HepG2 (cell line): ENCODE data around the gene NRBF2. TPM values are rescaled to one million over a fixed set of nuclear protein-coding genes. Genes with fewer than 3 reads are reported as not detected.

ENCODE experiments used
- ATAC-seq: fragments of 200-7000 bp; cut with Tn5 transposase; 3 replicates; pipeline ENCODE4 v1.9.1; 2020; ENCODE audit warnings: mild to moderate bottlenecking, moderate library complexity
- BruUV-seq: library from RNA; stranded (reverse); fragments of 400-500 nt; replicated peaks from 2 replicates; lab custom pipeline; 2021; lab: Mats Ljungman, UMichigan
- CTCF ChIA-PET: fragments of 300-600 bp; formaldehyde crosslinking; extraction: SDS; loops from one replicate; lab custom pipeline; 2021; ENCODE audit warnings: low total read pairs, inconsistent platforms, low intra/inter-chr PET ratio; lab: Yijun Ruan, JAX
- POLR2A ChIA-PET: fragments of 350-600 bp; sonication (Branson Sonifier 250); formaldehyde crosslinking; loops from one replicate; lab custom pipeline; 2020; ENCODE audit warnings: antibody characterized with exemption, inconsistent platforms; lab: Yijun Ruan, JAX
- DNase-seq: peaks from one replicate; pipeline ENCODE4 v3.0.0-alpha.2; 2015; ENCODE audit warnings: low spot score
- FAIRE-seq: peaks from 3 replicates; lab custom pipeline; 2011; peaks lifted over from hg19 to GRCh38; lab: Jason Lieb, UNC
- H2AFZ ChIP-seq: one replicate; pipeline ENCODE4 v1.6.1; 2011; ENCODE audit warnings: low read length, inconsistent platforms
- H3K27ac ChIP-seq: fragments of 300-600 bp; 3 replicates; pipeline ENCODE4 v1.8.0; 2011; ENCODE audit warnings: mixed run types, mild to moderate bottlenecking, mixed read lengths, low read length, inconsistent platforms; ENCODE audit not compliant: insufficient read depth; ENCODE audit errors: extremely low read length
- H3K27me3 ChIP-seq, 2 experiments: fragments of 200-600 bp in 1 of 2; 2 replicates in 1 of 2; 3 replicates in 1 of 2; pipeline versions ENCODE4 v1.6.0 to v1.8.0; 2011; ENCODE audit warnings: low read length in 2 of 2, mild to moderate bottlenecking in 2 of 2, moderate library complexity in 2 of 2, inconsistent platforms in 1 of 2; ENCODE audit not compliant: insufficient read depth in 2 of 2, control insufficient read depth in 1 of 2
- H3K36me3 ChIP-seq, 2 experiments: fragments of 200-600 bp in 1 of 2; replicated peaks in 1 of 2; 2 replicates in 1 of 2; 3 replicates in 1 of 2; pipeline versions ENCODE4 v1.5.1 to v1.8.0; 2011; ENCODE audit warnings: low read length in 2 of 2, inconsistent platforms in 1 of 2; ENCODE audit not compliant: insufficient read depth in 2 of 2, control insufficient read depth in 1 of 2
- H3K4me1 ChIP-seq: 2 replicates; pipeline ENCODE4 v1.5.1; 2012; ENCODE audit warnings: low read length, inconsistent platforms; ENCODE audit not compliant: insufficient read depth
- H3K4me2 ChIP-seq: 2 replicates; pipeline ENCODE4 v1.6.0; 2011; ENCODE audit warnings: low read depth, low read length, inconsistent platforms
- H3K4me3 ChIP-seq, 3 experiments: fragments of 200-600 bp in 1 of 3; sonication (generic), shearing (Covaris generic) in 1 of 3; replicated peaks in 1 of 3; 2 replicates each; pipeline ENCODE4 v1.5.1; 2011 to 2016; ENCODE audit warnings: low read length in 3 of 3, inconsistent platforms in 2 of 3, low read depth in 2 of 3, mild to moderate bottlenecking in 2 of 3, control low read depth in 1 of 3, mixed read lengths in 1 of 3; ENCODE audit not compliant: insufficient read depth in 1 of 3
- H3K79me2 ChIP-seq: one replicate; pipeline ENCODE4 v1.6.1; 2011; ENCODE audit warnings: low read length, inconsistent platforms; ENCODE audit not compliant: insufficient read depth
- H3K9ac ChIP-seq: 2 replicates; pipeline ENCODE4 v1.6.0; 2011; ENCODE audit warnings: mild to moderate bottlenecking, low read depth, low read length, inconsistent platforms; ENCODE audit not compliant: insufficient read depth
- H3K9me3 ChIP-seq: 2 replicates; pipeline ENCODE4 v1.5.1; 2012; ENCODE audit warnings: mild to moderate bottlenecking, low read length
- H4K20me1 ChIP-seq: 2 replicates; pipeline ENCODE4 v1.6.0; 2011; ENCODE audit warnings: inconsistent platforms, mild to moderate bottlenecking, low read length, moderate library complexity; ENCODE audit not compliant: insufficient read depth
- BRD4 ChIP-seq: sonication (generic); formaldehyde crosslinking; IDR thresholded peaks from 2 replicates; pipeline ENCODE4 v1.4.0; 2020; ENCODE audit warnings: missing genetic modification reagents
- CREM ChIP-seq, 2 experiments: sonication (generic) in 1 of 2; formaldehyde crosslinking in 1 of 2; IDR thresholded peaks; 2 replicates each; pipeline versions ENCODE4 v1.4.0 to v1.6.1; 2016 to 2020; ENCODE audit warnings: antibody characterized with exemption in 1 of 2, mild to moderate bottlenecking in 1 of 2, missing genetic modification reagents in 1 of 2
- ERF ChIP-seq: IDR thresholded peaks from 2 replicates; pipeline ENCODE4 v1.6.1; 2018; ENCODE audit warnings: missing biosample characterization, missing genetic modification reagents
- FOXP1 ChIP-seq, 2 experiments: fragments of 450-650 bp in 1 of 2; IDR thresholded peaks; 2 replicates each; pipeline ENCODE4 v1.6.1; 2017 to 2018; ENCODE audit warnings: antibody characterized with exemption in 1 of 2
- GATAD2A ChIP-seq: IDR thresholded peaks from 2 replicates; pipeline ENCODE4 v1.6.1; 2016
- HNRNPK ChIP-seq: fragments of 200-400 bp; formaldehyde crosslinking; IDR thresholded peaks from 2 replicates; pipeline ENCODE4 v1.6.1; 2018; ENCODE audit warnings: low read length, low read depth, moderate library complexity, mild to moderate bottlenecking; ENCODE audit not compliant: poor library complexity, severe bottlenecking
- MLXIP ChIP-seq: sonication (generic); formaldehyde crosslinking; IDR thresholded peaks from 2 replicates; pipeline ENCODE4 v1.9.0; 2021; ENCODE audit warnings: missing genetic modification reagents, borderline replicate concordance
- NFRKB ChIP-seq: fragments of 450-650 bp; IDR thresholded peaks from 2 replicates; pipeline ENCODE4 v1.6.1; 2017
- NR2F6 ChIP-seq, 2 experiments: IDR thresholded peaks; 2 replicates each; pipeline ENCODE4 v1.6.1; 2016; ENCODE audit warnings: antibody characterized with exemption in 1 of 2, mild to moderate bottlenecking in 1 of 2
- NR3C1 ChIP-seq: sonication (generic); formaldehyde crosslinking; IDR thresholded peaks from 2 replicates; pipeline ENCODE4 v1.4.0; 2020; ENCODE audit warnings: missing genetic modification reagents
- TFDP1 ChIP-seq: IDR thresholded peaks from 2 replicates; pipeline ENCODE4 v1.6.1; 2016; ENCODE audit warnings: missing compliant biosample characterization, missing genetic modification reagents, borderline replicate concordance
- U2AF2 ChIP-seq: fragments of 200-400 bp; formaldehyde crosslinking; IDR thresholded peaks from 2 replicates; pipeline ENCODE4 v1.6.1; 2017; ENCODE audit warnings: low read depth, mild to moderate bottlenecking, low read length
- ZNF354B ChIP-seq: sonication (generic); formaldehyde crosslinking; IDR thresholded peaks from 2 replicates; pipeline ENCODE4 v1.8.0; 2022; ENCODE audit warnings: mild to moderate bottlenecking, missing genetic modification reagents
- ZNF724P ChIP-seq: sonication (generic); formaldehyde crosslinking; IDR thresholded peaks from 2 replicates; pipeline ENCODE4 v1.8.0; 2022; ENCODE audit warnings: missing genetic modification reagents, borderline replicate concordance
- ZNF737 ChIP-seq: sonication (generic); formaldehyde crosslinking; IDR thresholded peaks from 2 replicates; pipeline ENCODE4 v1.5.0; 2020; ENCODE audit warnings: missing genetic modification reagents, mild to moderate bottlenecking, borderline replicate concordance
- WGBS: methylation state at CpG from one replicate; pipeline ENCODE4 v1.1.6; 2017; ENCODE audit warnings: low lambda C conversion rate; 5-methylcytosine and 5-hydroxymethylcytosine counted together
- in situ Hi-C: cut with HindIII; loops from 2 replicates; pipeline ENCODE4 v1.10.0; 2017; ENCODE audit warnings: low pct_unique_long_range_greater_than_20kb; ENCODE audit not compliant: extremely low pct_ligation_motif_present
- intact Hi-C: fragments of 100-400 bp; cut with micrococcal nuclease; formaldehyde crosslinking; loops from one replicate; pipeline ENCODE4 v1.10.0; 2022; ENCODE audit not compliant: unreplicated experiment
- polyA plus RNA-seq, 8 experiments: library from polyadenylated mRNA; depleted of rRNA in 3 of 8; stranded (reverse) in 7 of 8; unstranded in 1 of 8; fragments of >200 nt; fragmentation: Illumina TruSeq in 4 of 8; extraction: Trizol in 4 of 8; gene quantifications; 2 replicates each; pipeline versions ENCODE4 v1.2.1 to v1.2.3, GENCODE V29; 2011 to 2016; ENCODE audit warnings: low read depth in 4 of 8, missing spikeins in 1 of 8, mixed read lengths in 1 of 8; ENCODE audit not compliant: insufficient read depth in 1 of 8
- total RNA-seq, 5 experiments: library from RNA; depleted of rRNA; stranded (reverse); fragments of >200 nt; fragmentation: Illumina TruSeq; extraction: Trizol; gene quantifications; 2 replicates each; pipeline ENCODE4 v1.2.3, GENCODE V29; 2016; ENCODE audit warnings: low read depth in 1 of 5
- TF ChIP-seq, protein P1 (sequence below): sonication (generic); formaldehyde crosslinking; conservative IDR thresholded peaks from 2 replicates; pipeline ENCODE4 v1.8.0; 2022; ENCODE audit warnings: low read depth, missing genetic modification reagents

The NRBF2 gene
- total and polyA plus RNA-seq, 2 of the 13 experiments (the other 11 are each of a cell fraction or from before 2014, with no cell fraction given): 20.0 to 28.4 TPM

GRCh38 chr10:63133821-63134557 is 861 bp downstream of the NRBF2 start (continued):
- TF ChIP-seq NR3C1 (CRISPR knock-in tag) (no peak), ZNF724P (0 out of 2 replicates have a peak, but pooled peaks have one; percentile 3), HNRNPK (peak; percentile 68)

DNA sequence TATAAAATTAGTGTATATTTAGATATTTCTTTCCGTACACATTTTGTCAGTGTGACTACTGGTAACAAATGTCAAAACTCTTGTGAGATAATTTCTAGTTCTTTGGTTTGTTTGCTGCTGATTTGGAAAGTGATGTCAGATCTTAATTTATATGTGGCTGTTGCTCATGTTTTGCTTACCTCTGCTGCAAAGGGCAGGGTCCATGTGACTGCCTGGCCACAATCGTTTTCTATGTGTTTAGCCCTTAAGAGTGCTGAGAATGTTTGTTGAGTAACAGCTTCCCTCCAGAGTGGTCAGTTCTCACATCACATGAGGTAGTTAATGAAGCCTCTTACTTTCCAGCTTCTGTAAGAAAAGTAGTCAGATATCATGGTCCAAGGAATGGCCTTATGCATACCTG is 4.2 kb downstream of the NRBF2 start:
- H3K4me2 ChIP-seq: peak overlapping the region; percentile 53; the same call in 1 of the 2 replicates
- peaks cover 37% of the 10 kb centered on the region for H4K20me1 ChIP-seq
- no peaks in the 10 kb centered on the region for H3K9me3 ChIP-seq
- H3K79me2 ChIP-seq: peaks cover 82% of the 10 kb centered on the region
- no TSS peak for BruUV-seq
- ChIA-PET POLR2A (no interaction called here), CTCF (no interaction called here)
- H3K27ac ChIP-seq: peak overlapping the region; percentile 10
- H3K27me3 ChIP-seq: no peaks in the 10 kb centered on the region; a peak in 1 of 5 replicates
- no peak overlapping the region for H3K9ac ChIP-seq
- in situ Hi-C loops: loop anchor here (10.0 kb wide), 1 partner anchor 333 kb away; the partner anchor contains the start of gene ADO
- peak; percentile 29; the same call in 2 of the 3 replicates for ATAC-seq
- WGBS: 46% methylated on average over 2 of the region's 2 CpGs
- peaks cover 0 to 13% of the 10 kb centered on the region in 2 experiments; a peak in 1 of 5 replicates for H3K36me3 ChIP-seq
- intact Hi-C loops: no loop called here
- no peak overlapping the region for H2AFZ ChIP-seq
- DNase-seq: peak; percentile 66
- no peak overlapping the region for H3K4me3 ChIP-seq
- H3K4me1 ChIP-seq: peaks cover 43% of the 10 kb centered on the region
- FAIRE-seq: peak; percentile 66
- TF ChIP-seq NR2F6 (IDR thresholded peaks at IDR 0.05) (no peak), NR2F6 (CRISPR knock-in tag; IDR thresholded peaks at IDR 0.05) (no peak), CREM (IDR thresholded peaks at IDR 0.05) (no peak), CREM (CRISPR knock-in tag; IDR thresholded peaks at IDR 0.05) (no peak), U2AF2 (no peak), FOXP1 (IDR thresholded peaks at IDR 0.05) (no peak), FOXP1 (CRISPR knock-in tag; IDR thresholded peaks at IDR 0.05) (no peak), ERF (0 out of 2 replicates have a peak, but pooled peaks have one; percentile 21), ZNF737 (no peak), ZNF354B (CRISPR knock-in tag) (no peak), MLXIP (CRISPR knock-in tag) (no peak), BRD4 (no peak), GATAD2A (CRISPR knock-in tag) (0 out of 2 replicates have a peak, but pooled peaks have one; percentile 15), TFDP1 (CRISPR knock-in tag) (no peak; the same call in 1 of the 2 replicates), NFRKB (no peak)
- TF ChIP-seq, protein P1, sequence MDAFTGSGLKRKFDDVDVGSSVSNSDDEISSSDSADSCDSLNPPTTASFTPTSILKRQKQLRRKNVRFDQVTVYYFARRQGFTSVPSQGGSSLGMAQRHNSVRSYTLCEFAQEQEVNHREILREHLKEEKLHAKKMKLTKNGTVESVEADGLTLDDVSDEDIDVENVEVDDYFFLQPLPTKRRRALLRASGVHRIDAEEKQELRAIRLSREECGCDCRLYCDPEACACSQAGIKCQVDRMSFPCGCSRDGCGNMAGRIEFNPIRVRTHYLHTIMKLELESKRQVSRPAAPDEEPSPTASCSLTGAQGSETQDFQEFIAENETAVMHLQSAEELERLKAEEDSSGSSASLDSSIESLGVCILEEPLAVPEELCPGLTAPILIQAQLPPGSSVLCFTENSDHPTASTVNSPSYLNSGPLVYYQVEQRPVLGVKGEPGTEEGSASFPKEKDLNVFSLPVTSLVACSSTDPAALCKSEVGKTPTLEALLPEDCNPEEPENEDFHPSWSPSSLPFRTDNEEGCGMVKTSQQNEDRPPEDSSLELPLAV (CRISPR knock-in tag): no peak
